ENCODE data around the gene TRAPPC2.

Gene TRAPPC2

DNA sequence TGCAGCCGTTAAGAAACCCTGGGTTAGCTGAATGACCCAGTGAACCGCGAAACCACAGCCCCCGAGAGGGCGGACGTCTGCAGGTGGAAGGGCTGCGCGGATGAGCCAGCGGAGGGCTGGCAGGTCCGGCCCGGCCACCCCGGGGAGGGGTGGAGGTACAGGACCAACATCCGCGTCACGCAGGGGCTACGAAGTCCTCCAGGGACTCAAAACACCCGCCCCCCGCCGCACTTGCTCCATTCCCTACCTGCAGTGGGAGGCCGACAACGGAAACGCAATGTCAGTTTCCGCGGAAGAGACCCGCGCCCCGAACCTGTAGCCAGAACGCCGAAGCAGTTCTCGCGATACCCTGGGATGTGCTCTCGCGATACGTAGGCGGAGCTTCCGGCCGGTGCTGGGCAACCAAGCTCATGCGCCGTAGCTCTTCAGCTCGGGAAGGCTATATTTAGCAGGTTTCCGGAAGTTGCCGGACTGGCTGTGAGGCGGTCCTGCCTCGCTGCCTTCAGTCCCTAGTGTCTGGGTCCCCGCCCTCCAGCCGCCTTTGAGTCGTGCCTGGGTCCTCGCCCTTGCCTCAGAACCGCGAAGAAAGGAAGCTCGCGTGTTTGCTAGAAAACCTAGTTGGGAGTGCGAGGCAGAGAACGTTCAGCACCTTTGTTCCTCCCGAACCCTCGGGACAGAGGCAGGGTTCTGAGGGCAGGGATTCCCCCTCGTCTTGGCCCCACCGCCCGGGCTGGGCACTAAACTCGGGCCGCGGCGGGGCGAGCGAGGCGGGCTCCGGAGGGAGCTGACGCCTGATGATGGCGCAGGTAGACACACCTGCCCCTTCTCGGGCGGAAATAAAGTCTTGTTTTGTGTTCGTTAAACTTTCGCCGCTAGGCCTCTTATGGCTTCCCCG, at the start of gene TRAPPC2, which contains the start of gene OFD1:
Gene TRAPPC2 (minus strand): TSS at position 343 of the 895 bp plus-strand sequence. CDS start 14,657 bp downstream, outside the sequence.
Gene OFD1 (plus strand): TSS at position 471 of the 895 bp plus-strand sequence. CDS start 324 bp downstream, at position 795.
- DNase-seq: peak; percentile 93

DNA sequence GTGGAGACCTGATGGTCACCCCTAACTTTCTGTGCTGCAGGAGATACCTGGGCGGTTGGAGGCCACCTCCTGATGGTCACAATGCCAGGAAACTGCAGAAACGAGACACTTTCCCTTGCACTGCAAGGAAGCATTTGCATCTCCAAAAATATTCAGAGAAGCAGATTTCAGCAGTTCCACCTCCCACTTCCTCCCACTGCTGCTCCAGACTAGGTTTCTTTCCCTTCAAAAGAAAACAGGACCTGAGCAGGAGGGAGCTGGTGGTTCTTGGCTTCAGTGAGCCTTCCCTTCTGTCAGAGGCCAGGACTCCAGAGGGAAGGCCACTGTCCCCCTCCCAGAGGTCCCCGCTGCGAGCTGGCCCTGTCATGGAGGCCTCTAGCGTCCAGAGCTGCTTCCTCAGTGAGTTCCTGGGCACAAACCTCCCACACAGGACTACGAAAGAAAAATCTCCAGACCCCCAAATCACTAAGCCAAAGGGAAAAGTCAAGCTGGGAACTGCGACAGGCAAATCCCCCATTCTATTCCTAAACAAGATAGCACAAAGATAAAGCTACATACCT, 46.5 kb upstream of the TRAPPC2 start:
- DNase-seq: no peak

DNA sequence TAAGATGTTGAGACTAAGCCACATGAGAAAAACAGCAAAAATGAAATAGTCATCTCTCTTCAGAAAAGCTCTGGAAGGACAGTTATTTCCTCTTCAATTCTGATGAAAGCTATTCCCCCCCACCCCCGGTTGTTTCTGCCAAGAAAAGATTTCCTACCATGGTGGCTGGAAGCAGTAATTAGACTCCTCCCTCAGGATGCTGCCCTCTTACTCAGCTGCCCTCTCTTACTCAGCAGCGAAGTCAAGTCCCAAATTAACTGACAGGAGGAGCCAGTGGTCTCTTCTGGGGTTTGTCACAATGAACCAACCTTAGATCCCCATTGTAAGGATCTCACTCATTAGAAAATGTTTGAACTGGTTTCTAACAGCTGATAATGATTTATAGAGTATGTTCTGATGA, 44.5 kb upstream of the TRAPPC2 start:
- no peak for DNase-seq

DNA sequence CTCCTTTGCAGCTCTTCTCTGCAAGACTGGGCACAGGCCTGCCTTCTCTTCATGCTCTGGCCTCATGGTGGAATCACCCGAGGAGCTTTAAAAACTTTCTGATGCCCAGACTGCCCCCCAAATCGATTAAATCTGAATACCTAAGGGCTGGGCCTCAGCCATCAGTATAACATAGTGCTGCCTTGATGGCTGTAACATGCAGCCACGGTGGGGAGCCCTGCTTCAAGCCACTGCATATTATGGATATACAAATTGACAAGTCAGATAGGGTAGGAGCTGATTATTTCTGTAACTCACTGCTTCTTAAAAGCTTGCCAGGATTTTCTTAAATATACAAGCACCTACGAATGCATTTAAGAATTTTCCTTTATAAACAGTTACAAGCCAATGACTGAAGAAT, 42.0 kb upstream of the TRAPPC2 start:
- no peak for DNase-seq

DNA sequence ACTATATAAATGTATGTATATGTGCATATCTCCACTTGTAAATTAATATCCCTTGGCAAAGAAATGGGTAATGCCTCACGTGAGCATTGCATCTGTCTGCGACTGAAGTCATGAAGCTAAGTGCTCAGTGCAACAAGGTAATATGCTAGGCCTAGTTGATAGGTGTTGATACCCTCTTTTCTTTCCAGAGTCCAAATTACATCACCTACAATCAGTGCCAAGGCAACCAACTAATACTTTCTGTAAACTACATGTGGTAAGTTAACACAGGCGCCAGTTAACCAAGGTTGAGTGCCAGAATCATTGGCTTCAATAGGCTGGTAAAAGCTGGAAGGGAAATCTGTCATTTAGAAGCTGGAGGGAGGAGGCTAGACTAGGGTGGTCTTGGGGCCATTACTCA, 41.4 kb upstream of the TRAPPC2 start:
- no peak for DNase-seq

DNA sequence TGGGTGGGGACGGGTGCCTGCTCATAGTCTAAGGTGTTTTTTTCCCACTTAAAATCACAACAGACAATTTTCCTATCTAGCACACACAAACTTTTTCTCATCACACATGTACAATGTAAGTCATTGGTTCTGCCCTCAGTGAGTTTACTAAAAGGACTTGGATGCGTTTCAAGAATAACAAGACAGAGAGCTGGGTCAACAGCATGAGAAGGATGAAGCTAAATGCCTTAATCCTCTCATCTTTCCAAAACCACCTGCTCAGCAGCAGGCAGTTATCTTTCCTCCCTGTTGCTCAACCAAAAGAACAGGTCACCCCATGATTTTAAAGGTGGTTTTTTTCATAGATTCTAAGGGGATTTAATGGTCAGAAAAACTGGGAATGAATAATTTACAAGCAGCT, 40.3 kb upstream of the TRAPPC2 start:
- DNase-seq: no peak

DNA sequence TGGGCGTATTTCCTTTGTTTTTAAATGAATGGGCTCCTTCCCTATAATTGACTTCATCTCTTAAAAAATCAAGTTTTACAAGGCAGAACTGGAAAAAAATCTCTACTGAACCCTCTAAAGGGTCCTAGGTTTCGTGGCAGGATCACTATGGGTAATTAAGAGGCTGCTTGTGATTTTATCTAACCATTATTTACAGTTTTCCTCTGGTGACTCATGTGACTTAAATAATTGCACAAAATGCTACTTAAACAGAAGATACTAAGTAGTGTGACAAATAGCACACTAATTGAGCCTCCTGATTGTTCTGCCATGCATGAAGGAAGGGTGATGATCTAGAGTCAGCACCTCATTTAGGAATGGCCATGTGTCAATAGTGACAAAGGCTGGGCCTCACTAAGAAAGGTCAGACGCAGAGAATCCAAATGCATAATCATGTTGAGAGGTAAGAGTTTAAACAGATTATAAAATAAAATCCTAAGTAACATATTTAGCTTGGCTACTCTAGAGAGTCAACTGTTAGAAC, 35.7 kb upstream of the TRAPPC2 start:
- no peak for DNase-seq

DNA sequence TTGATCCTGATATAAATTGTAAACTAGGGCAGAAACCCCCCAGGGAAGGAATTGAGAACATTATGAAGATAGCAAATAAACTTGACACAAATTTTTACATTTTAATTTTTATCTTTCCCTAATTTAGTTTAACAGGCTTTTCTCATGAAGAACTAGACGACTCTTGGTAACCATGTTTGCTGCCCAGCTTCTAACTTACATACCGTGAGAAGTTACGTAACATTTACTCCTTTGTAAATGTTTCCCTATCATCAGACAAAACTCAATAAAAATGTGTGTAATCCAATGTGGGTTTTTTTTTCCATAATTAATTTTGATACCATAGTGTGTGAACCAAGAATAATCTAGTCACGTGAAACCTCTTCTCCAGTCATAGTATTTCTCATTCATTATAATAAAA, 34.5 kb upstream of the TRAPPC2 start:
- no peak for DNase-seq

DNA sequence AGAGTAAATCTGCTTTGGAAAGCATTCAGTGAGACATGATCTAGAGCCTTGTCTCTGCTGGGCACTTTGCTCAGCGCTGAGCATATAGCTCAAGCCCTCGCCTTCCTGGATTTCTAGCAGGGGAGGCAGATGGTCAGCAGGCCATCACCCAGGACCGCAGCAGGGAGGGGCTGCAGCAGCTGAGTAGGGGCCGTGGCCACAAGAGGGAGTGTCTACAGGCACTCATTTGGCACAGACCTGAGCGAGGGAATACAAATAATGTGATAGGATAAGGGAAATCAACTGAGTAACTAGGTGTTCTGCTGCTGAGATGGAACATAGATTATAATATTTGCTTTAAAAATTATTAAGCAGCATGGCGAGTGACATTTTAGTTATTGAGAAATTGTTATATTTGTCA, 30.3 kb upstream of the TRAPPC2 start:
- DNase-seq: no peak

DNA sequence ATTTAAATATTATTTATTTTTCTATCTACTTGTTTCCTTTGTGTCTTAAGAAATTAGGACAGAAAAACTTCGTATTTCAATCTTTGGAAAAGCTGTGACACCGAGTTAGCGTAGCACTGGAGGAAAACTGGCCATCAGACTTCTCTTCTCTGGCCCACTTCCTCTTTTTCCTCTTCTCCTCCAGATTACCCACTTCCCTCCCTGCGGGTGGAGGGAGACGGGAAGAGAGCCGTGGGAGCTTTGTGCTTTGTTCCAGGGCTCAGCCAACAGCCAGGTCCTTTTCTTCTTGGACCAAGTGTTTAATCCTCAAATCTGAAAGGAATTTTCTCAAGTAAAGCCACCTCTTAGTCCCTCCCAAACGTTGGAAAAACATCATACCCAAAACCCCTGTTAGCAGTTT, 29.9 kb upstream of the TRAPPC2 start:
- DNase-seq: peak; percentile 67

DNA sequence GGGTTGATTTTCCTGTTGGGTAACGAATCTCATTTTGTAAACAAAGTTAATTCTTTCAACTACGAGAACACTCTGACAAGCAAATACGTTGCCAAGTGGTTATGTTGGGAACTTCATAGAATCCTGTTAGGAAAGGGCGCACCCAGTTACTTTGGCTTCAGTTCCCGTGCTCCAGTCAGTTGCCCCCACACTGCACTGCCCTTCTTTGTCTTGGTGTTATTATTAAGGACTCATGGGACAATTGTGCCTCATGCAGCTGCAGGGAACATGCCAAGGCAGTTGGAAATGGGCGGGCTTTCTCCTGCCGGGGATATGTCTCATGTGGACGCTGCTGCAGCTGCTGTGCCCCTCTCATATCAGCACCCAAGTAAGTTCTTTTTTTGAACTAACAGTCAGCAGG, 29.1 kb upstream of the TRAPPC2 start:
- peak; percentile 22 for DNase-seq

DNA sequence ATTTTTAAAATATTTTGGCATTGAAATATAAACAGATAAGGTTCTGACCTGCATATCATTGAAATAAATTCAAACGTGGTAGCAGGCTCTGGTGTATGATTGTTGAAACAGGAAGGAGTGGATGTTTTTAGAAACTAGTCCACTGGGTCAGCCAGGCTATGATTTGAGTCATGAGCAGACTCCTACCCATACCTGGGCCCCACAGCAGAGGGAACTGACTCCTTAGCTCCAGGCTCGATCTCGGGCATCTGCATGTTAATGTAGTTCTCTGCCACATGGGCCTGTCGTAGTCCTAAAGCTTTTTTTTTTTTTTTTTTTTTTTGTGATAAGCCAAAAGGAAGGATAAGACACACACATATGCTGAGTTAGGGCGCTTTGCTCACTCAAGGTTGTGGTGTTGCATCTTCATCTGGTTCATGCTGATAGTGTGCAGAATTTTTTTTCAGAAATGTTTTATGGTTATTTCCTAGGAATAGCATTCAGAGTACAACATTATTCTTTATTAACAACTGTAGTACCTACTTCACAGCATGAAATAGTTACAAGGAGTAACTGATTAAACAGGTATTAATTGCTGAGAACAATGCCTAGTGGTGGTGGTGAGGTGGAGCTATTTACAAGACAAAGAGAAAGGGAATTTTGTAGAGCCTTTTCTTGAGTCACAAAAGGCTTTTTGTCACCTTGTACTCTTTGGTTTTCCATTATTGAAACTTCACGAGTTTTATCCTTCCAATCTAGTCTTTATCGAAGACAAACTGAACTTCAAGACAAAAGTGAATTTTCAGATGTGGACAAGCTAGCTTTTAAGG, 27.4 kb upstream of the TRAPPC2 start:
- DNase-seq: peak; percentile 76

DNA sequence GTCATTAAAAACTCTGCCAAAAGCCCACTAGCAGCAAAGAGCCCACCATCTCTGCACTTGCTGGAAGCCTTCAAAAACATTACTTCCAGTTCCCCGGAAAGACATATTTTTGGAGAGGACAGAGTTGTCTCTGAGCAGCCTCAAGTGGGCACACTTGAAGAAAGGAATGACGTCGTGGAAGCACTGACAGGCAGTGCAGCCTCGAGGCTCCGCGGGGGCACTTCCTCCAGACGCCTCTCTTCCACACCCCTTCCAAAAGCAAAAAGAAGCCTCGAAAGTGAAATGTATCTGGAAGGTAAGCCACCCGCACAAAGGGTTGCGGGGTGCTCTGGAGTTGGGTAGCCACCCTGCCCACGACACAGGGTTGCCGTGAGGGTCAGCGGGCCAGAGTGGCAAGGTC, 26.0 kb upstream of the TRAPPC2 start:
- no peak for DNase-seq

DNA sequence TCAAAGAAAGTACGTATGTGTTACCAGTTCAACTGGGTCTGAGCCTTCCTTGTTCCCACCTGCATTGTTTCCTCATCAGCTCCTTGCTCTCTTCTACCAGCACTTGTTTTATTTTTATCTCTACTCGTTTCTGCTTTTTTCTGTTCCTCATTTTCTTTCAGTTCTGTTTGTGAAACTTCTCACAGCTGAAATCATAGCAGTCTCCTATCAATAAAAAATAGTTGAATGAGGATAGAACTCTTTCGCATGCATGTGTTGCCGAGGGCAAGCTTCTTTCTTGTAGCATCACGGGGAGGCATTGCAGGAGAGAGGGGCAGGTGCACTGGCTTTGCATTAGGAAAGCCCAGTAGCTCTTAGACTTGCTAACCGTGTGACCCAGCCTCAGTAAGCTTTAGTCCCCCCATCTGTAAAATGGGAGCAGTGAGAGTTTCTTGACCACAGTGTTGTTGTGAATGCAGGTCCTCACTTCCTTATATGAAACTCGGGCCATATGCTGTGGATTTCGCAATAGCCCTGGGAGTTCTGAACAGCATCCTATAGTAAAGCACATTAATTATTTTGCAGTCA, 24.8 kb upstream of the TRAPPC2 start:
- peak; percentile 91 for DNase-seq

DNA sequence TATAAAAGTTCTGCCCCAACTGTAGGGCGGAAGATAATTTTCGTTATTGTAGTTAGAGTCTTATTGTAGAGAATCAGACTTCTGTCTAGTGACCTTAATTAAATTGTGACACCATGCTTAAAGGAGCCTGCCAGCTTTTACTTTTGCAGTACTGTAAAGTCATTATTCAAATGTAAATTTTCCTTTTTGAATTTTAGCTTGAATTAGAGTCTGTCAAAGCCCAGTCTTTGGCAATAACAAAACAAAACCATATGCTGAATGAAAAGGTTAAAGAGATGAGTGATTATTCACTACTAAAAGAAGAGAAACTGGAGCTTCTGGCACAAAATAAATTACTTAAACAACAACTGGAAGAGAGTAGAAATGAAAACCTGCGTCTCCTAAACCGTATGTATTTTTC, 22.0 kb upstream of the TRAPPC2 start:
- DNase-seq: no peak

DNA sequence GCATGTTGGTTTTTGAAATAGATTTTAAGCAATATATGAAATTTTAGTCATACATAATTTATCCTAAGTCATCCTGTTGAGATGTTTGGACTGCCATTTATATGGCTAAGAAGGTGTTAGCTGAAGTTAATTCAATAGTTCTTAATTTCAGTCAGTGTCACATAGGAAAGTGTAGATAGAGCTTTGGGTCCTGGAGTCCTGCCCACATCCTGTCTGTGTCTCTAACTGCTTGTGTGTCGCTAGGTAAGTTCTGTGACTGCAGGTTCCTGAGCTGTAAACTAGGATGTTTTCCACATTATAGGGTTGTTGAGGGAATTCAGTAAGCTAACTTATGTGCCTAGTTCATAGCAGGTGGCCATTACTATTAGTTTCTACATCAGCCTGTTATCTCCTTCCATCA, 20.8 kb upstream of the TRAPPC2 start:
- DNase-seq: no peak

DNA sequence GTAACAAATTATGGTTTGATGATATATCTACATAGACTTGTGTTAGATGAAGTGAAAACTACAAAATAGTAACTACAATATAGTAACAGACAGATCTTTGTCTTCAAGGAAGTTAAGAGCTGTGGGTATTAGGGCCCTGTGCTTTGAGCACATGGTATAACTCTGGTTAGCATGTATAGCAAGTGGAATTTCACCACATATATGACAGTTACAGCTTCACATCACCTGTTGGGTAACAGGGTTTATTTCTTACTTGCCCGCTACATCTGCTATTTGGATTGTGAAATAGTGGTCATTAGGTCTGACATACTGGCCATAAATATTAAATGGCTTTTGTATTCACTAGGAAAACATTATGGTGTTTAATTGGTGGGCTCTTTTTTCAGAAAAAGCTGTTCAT, 20.3 kb upstream of the TRAPPC2 start:
- peak; percentile 81 for DNase-seq

DNA sequence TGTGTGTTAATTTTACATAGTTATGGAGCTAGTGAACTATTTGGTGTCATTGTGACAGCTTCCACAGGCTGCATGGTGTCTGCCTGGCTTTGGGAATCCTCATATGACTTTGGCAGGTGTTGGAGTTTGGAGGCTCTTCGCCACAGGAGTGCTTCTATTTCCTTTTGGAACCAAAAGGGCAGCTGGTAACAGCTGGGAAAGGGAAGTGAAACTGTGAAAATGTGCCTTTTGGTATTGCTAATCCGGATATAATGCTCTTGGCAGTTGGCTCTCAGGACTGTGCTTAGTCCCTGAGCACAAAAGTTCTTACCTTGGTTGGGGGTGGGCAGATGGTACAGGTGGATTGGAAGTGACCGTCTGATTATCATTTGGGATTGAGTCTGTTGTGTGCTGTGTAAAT, 18.2 kb upstream of the TRAPPC2 start:
- peak; percentile 87 for DNase-seq

DNA sequence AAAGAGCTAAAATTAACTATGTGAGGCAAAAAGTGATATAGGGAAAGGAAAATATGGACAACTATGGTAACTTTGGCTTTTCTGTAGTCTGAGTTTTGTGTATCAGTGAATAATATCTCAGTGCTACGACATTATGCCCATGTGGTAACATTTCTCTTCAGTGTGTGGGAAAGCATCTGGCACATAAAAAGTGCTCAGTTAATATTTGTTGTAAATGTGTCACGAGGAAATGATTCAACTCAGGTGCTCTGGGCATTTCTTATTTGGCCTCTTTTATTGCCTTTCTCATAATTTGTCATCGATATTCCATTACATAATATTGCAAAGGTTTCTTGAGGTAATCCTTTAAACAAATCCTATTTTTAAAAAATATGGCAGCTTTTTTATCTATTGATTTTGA, 17.7 kb upstream of the TRAPPC2 start:
- no peak for DNase-seq

DNA sequence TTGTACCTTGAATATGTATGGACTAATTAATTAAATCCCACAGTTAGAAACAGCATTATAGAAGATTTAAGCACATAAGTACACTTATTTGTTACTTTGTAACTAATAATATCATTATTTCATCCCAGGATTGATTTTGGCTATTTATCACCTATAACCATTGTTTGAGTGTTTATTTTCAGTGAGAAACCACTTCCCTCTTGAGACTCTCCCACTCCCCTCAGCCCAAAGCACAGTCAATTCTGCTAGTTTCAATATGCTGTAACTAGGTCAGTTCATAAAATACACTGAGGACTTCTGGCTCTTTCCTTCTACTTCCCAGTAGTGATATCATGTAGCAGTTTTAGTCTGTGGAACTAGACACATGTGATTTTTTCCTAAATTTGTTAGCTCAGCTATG, 16.4 kb upstream of the TRAPPC2 start:
- peak; percentile 45 for DNase-seq

DNA sequence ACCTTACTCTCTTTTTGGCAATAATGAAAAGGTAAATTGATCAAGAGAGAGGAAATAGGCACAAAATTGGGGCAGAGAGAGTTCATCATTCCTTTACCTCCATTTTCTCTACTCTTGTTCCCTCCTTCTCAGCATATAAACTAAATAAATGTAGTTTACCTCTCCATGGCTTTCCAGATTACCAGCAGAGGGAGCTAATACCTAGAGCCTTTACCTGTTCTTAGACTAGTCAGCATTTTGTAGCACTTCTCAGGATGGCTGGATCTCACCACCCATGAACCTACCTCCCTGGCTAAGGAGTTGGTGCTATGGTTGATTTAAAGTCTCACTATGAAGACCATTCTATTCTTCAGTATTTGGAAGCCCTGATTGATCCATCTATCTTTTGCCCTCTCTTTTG, 15.8 kb upstream of the TRAPPC2 start:
- no peak for DNase-seq

DNA sequence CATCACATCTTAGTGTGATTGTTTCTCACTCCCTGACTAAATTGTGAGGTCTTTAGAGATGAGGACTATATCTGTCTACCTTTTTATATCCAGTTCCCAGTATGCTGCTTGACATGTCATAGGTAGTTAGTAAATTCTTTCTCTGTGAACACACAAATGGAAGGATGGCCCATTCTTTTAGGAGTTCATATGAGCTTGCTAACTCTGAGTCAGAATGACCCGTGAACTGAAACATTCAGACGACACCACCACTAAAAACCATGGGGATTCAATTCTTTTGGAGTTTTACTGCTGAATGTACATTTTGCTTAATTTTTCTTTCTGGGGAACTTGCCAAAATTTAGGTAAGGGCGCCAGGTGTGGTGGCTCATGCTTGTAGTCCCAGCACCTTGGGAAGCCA, 14.1 kb upstream of the TRAPPC2 start:
- no peak for DNase-seq

DNA sequence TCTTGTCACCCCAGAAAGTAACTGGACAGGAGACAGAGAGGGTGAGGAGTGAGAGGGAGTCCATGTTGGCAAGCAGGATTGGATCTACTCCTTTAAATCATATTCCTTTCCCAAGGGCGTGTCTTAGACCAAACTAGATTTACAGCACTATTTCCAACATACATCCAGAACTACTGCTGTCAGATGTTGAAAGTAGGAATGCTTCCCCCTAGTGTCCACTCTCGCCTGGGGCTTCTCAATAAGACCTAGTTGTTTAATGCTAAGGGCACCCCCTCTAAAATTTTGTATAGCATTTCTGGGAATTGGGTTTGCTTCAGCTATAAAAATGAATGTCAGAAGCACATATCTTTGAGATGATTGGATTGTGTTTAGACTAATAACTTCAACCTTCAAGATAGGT, 13.4 kb upstream of the TRAPPC2 start:
- DNase-seq: peak; percentile 34
